NCI-H1694 (cell line): ENCODE data around the gene TAF6L.
A peak's percentile ranks its signal among the peaks of the same experiment; 100 is the strongest.
"Not testable (repeated sequence)": the region's sequence is repeated elsewhere in the genome, so short reads cannot be mapped to it uniquely, and the experiment has no call there.

ENCODE experiments used
- DNase-seq: peaks from one replicate; lab custom pipeline; 2025; lab: John Stamatoyannopoulos, UW

TAF6L gene

GRCh38 chr11:62771144-62772021, at the start of gene TAF6L:
TSS of gene TAF6L (plus strand) at chr11:62771396. CDS start at chr11:62775784, 4,388 bp downstream.
- DNase-seq: peak; percentile 95

- no peak for DNase-seq
Measured at GRCh38 chr11:62721994-62722393, 49.2 kb upstream of the TAF6L start.

- DNase-seq: no peak
Measured at GRCh38 chr11:62724171-62724570, 47.0 kb upstream of the TAF6L start.

GRCh38 chr11:62725646-62726045, 45.5 kb upstream of the TAF6L start:
- no peak for DNase-seq

- DNase-seq: no peak
Measured at GRCh38 chr11:62726156-62726914, 44.9 kb upstream of the TAF6L start.

GRCh38 chr11:62726915-62727164, 44.4 kb upstream of the TAF6L start:
- no peak for DNase-seq

GRCh38 chr11:62727165-62727871, 43.9 kb upstream of the TAF6L start, which contains the start of gene HNRNPUL2:
TSS of gene HNRNPUL2 (minus strand) at chr11:62727457. CDS start at chr11:62727156, 301 bp downstream.
- DNase-seq: peak; percentile 94

- peak; percentile 96 for DNase-seq
Measured at GRCh38 chr11:62727872-62728170, 43.4 kb upstream of the TAF6L start.

GRCh38 chr11:62728171-62728988, 42.8 kb upstream of the TAF6L start, which contains the start of gene TTC9C:
TSS of gene TTC9C (plus strand) at chr11:62728486. CDS start at chr11:62728849, 363 bp downstream.
- peak; percentile 67 for DNase-seq

GRCh38 chr11:62730076-62730475, 41.1 kb upstream of the TAF6L start:
- not testable (repeated sequence) for DNase-seq

- DNase-seq: peak; percentile 16
Measured at GRCh38 chr11:62732830-62733229, 38.4 kb upstream of the TAF6L start.

- DNase-seq: no peak
Measured at GRCh38 chr11:62737196-62737595, 34.0 kb upstream of the TAF6L start.

- DNase-seq: no peak
Measured at GRCh38 chr11:62747475-62748160, 23.6 kb upstream of the TAF6L start.

GRCh38 chr11:62749931-62750330, 21.3 kb upstream of the TAF6L start:
- not testable (repeated sequence) for DNase-seq

- DNase-seq: no peak
Measured at GRCh38 chr11:62752177-62752785, 18.9 kb upstream of the TAF6L start.

GRCh38 chr11:62752994-62753735, 18.0 kb upstream of the TAF6L start:
- DNase-seq: no peak

GRCh38 chr11:62753736-62754603, 17.2 kb upstream of the TAF6L start, which contains the start of gene ZBTB3:
TSS of gene ZBTB3 (minus strand) at chr11:62754160. CDS start at chr11:62753664, 496 bp downstream.
- peak; percentile 97 for DNase-seq

- DNase-seq: no peak
Measured at GRCh38 chr11:62755086-62755615, 16.0 kb upstream of the TAF6L start.
